ENCODE data around the gene CENPM.

- no peak for TF ChIP-seq EZH2 (IDR thresholded peaks at IDR 0.05; ENCODE audit: borderline replicate concordance, low read length)
- no peak for TF ChIP-seq CTCF (conservative IDR thresholded peaks at IDR 0.05 in 1 of 2, IDR thresholded peaks at IDR 0.05 in 1 of 2; ENCODE audit: extremely low read depth in 1 of 2, insufficient read depth in 1 of 2, low read depth in 1 of 2, low read length in 2 of 2)
These were observed 31.8 kb upstream of the CENPM start for GRCh38 chr22:41978732-41979131.
